Measurements from ENCODE around the gene CASP2. TPM values are rescaled to one million over a fixed set of nuclear protein-coding genes. Genes with fewer than 3 reads are reported as not detected.
"Not testable (repeated sequence)": the region's sequence is repeated elsewhere in the genome, so short reads cannot be mapped to it uniquely, and the experiment has no call there.

Gene CASP2
- total RNA-seq, 2 donors from 2014 or later: 110 to 119 TPM

DNA sequence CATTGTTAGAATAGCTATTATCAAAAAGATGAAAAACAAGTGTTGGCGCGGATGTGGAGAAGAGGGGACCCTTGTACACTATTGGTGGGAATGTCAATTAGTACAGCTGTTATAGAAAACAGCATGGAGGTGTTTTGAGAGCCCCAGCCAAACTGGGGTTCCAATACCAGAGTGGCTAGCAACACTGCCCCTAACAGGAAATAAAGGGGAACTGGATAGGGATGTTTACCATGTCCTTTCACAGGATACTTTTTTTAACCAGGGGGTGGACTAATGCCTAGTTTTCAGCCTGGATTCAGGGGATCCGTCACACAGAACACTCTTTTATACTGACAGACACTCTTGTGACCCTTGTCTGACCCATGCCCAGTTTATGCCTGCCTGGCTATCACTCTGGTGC lies 31.8 kb upstream of the CASP2 start:
- Mint-ChIP-seq H3K27me3 (no peaks in the 10 kb centered on the region), H3K9me3 (peaks cover 17% of the 10 kb centered on the region), H3K4me1 (peaks cover 47% of the 10 kb centered on the region), H3K36me3 (ENCODE audit: low read depth) (no peaks in the 10 kb centered on the region), H3K4me3 (peak overlapping the region; percentile 10), H3K27ac (peak overlapping the region; percentile 51)
- peak; percentile 23 for ATAC-seq (replicated peaks)

DNA sequence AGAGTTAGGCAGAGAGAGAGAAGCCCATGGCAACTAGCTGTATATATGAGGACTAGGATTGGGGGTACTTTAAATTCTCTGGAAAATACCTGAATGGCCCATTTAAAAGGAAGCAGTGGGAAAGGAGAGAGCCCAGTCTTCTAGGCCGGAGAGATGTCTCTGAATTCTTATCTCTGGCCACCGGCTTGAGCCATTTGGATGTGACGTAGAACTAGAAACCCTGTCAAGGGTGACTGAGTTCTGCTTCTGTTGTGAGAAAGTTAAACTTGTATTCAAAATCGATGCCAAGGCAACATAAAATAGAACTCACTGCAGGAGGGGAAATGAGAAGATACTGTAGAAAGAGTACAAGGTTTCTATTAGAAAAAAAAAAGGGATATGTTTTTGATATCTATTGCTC lies 31.2 kb upstream of the CASP2 start:
- Mint-ChIP-seq H3K4me3 (peak overlapping the region; percentile 10), H3K9me3 (peaks cover 15% of the 10 kb centered on the region), H3K36me3 (ENCODE audit: low read depth) (no peaks in the 10 kb centered on the region), H3K27ac (peak overlapping the region; percentile 51), H3K4me1 (peaks cover 46% of the 10 kb centered on the region), H3K27me3 (no peaks in the 10 kb centered on the region)
- no peak for ATAC-seq (replicated peaks)

DNA sequence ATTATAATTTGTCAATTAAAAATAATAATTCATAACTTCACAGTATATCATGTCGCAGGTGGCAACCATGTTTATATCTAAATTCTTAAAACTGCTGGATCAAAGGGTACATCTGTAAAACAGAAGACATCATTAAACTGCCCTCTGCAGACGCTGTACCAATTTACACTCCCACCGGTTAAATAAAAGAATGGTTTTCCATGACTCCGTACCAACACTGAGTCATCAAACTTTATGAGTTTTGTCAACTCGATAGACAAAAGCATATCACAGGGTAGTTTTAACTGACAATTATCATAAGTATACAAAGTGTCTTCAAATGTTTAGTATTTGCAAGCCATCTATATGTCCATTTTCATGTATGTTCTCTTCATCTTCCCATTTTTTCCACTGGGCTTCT lies 30.6 kb upstream of the CASP2 start:
- Mint-ChIP-seq H3K27ac (no peak overlapping the region), H3K27me3 (no peaks in the 10 kb centered on the region), H3K4me1 (peaks cover 43% of the 10 kb centered on the region), H3K36me3 (ENCODE audit: low read depth) (no peaks in the 10 kb centered on the region), H3K9me3 (peaks cover 11% of the 10 kb centered on the region), H3K4me3 (peak overlapping the region; percentile 83)
- no peak for ATAC-seq (replicated peaks)

DNA sequence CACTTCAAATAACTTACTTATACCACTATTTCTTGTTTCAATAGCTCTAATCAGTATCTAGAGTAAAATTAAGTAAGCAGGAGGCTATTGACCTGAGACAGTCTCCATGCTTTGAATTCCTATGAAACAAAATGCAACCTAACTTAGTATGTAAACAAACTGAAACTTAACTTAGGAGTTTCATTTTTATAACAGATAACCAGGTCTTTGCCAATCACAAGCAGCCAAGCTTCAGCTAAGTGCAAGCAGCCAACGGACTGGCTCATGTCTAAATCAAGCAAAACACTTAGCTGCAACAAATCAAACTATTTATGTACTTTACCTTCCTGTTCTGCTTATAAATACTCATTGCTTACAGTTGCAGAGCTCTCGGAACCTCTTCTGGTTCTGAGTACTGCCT lies 29.3 kb upstream of the CASP2 start:
- H3K36me3 Mint-ChIP-seq (ENCODE audit: low read depth): peaks cover 6% of the 10 kb centered on the region
- H3K27ac Mint-ChIP-seq: peak overlapping the region; percentile 91
- H3K4me3 Mint-ChIP-seq: peak overlapping the region; percentile 83
- no peaks in the 10 kb centered on the region for H3K27me3 Mint-ChIP-seq
- peaks cover 40% of the 10 kb centered on the region for H3K4me1 Mint-ChIP-seq
- H3K9me3 Mint-ChIP-seq: peaks cover 5% of the 10 kb centered on the region
- peak; percentile 20 for ATAC-seq (replicated peaks)

DNA sequence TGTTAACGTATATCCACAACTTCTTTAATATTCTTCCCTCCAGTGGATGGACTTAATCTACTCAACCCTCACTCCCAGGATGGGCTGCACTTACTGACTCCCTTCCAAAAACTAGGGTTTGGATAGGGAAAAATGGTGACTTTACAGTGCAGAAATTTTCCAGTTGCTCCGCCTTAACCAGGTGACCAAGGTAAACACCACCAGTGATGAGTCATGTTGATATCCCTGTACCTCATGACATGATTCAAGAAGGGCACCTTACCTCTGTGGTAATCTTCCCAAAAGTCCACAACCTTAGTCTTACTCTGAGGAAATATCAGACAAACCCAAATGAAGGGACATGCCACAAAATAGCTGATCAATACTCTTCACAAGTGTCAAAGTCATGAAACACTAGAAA lies 28.4 kb upstream of the CASP2 start:
- ATAC-seq (replicated peaks): no peak
- peak overlapping the region; percentile 83 for H3K4me3 Mint-ChIP-seq
- peaks cover 16% of the 10 kb centered on the region for H3K36me3 Mint-ChIP-seq (ENCODE audit: low read depth)
- H3K9me3 Mint-ChIP-seq: no peaks in the 10 kb centered on the region
- no peaks in the 10 kb centered on the region for H3K27me3 Mint-ChIP-seq
- peaks cover 40% of the 10 kb centered on the region for H3K4me1 Mint-ChIP-seq
- peak overlapping the region; percentile 91 for H3K27ac Mint-ChIP-seq

DNA sequence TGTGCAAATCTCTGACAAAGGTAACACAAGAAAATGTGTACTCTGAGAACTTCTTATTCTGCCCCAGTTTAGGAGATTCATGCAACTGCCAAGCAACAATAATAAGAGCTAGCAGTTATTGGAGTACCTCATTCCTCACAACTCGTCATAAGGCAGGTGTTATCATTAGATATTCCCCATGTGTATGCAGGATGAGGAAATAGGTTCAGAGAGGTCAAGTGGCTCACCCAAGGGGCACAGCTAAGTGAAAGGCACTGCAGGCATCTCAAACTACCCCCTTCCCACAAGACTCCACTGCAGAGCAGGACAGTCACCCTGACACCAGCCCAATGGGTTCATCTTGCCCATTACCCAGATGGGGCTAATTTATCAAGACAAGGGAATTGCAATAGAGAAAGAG lies 26.2 kb upstream of the CASP2 start:
- Mint-ChIP-seq H3K27me3 (no peaks in the 10 kb centered on the region), H3K36me3 (ENCODE audit: low read depth) (peaks cover 37% of the 10 kb centered on the region), H3K4me1 (peaks cover 33% of the 10 kb centered on the region), H3K27ac (peak overlapping the region; percentile 97), H3K9me3 (no peaks in the 10 kb centered on the region), H3K4me3 (peak overlapping the region; percentile 98)
- ATAC-seq (replicated peaks): no peak

DNA sequence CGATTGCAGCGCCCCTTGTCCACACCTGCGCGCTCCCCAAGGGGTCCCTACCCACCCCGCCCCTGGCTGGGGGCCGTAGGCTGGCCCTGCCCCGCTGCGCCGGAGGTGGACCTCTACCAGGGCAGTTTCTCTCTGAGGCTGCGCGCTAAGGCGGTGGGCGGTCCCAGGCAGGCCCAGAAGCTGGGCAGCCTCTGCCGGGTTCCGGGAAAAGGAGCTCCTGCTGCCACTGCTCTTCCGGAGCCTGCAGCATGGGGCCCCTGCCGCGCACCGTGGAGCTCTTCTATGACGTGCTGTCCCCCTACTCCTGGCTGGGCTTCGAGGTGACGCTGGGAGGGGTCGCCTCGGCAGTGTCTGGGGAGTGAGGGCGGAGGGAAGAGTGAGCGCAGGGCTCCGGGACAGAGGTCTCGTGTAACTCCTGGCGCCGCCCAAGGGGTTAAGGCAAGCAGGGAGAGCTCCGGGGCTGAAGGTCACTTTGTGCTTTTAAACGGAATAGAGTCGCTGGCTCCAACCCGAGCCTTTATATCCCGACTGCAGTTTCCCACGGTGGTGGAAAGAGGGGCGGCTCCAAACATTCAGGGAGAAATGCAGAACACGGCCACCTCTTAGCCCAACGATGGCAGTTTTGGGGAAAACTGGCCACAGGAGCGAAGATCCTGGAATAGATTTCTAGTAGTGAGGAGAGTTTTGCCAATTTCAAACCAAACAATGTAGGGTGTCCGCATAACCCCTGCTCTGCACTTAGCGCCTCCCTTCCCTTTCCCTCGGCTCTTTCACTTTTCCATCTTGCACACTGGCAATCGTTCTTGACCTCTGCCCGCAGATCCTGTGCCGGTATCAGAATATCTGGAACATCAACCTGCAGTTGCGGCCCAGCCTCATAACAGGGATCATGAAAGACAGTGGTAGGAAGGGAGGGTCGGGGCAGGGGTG lies 24.6 kb upstream of the CASP2 start, which contains the start of gene GSTK1:
Gene GSTK1 (plus strand): TSS at position 176 of the 930 bp plus-strand sequence. CDS start 73 bp downstream, at position 249.
- peak; percentile 97 for ATAC-seq (replicated peaks)
- no peaks in the 10 kb centered on the region for H3K9me3 Mint-ChIP-seq
- H3K4me1 Mint-ChIP-seq: peaks cover 30% of the 10 kb centered on the region
- H3K27ac Mint-ChIP-seq: peak within 1 kb of the TSS; percentile 97
- peak within 1 kb of the TSS; percentile 98 for H3K4me3 Mint-ChIP-seq
- H3K27me3 Mint-ChIP-seq: no peaks in the 10 kb centered on the region
- H3K36me3 Mint-ChIP-seq (ENCODE audit: low read depth): peaks cover 53% of the 10 kb centered on the region

DNA sequence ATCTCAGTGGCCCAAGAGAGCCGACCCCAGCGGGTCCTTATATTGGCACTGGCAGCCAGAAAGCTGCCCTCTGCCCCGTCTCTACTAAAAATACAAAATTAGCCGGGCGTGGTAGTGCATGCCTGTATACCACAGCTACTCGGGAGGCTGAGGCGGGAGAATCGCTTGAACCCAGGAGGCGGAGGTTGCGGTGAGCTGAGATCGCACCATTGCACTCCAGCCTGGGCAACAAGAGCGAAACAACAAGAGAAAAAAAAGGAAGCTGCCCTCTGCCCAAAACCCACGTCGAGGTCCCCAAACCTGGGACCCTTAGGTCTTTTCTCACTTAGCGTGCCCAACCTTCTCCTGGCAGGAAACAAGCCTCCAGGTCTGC lies 24.0 kb upstream of the CASP2 start:
- H3K36me3 Mint-ChIP-seq (ENCODE audit: low read depth): peaks cover 60% of the 10 kb centered on the region
- H3K4me1 Mint-ChIP-seq: peaks cover 27% of the 10 kb centered on the region
- H3K27me3 Mint-ChIP-seq; ATAC-seq (replicated peaks); H3K9me3 Mint-ChIP-seq: not testable (repeated sequence)
- H3K27ac Mint-ChIP-seq: peak overlapping the region; percentile 97
- H3K4me3 Mint-ChIP-seq: peak overlapping the region; percentile 98

DNA sequence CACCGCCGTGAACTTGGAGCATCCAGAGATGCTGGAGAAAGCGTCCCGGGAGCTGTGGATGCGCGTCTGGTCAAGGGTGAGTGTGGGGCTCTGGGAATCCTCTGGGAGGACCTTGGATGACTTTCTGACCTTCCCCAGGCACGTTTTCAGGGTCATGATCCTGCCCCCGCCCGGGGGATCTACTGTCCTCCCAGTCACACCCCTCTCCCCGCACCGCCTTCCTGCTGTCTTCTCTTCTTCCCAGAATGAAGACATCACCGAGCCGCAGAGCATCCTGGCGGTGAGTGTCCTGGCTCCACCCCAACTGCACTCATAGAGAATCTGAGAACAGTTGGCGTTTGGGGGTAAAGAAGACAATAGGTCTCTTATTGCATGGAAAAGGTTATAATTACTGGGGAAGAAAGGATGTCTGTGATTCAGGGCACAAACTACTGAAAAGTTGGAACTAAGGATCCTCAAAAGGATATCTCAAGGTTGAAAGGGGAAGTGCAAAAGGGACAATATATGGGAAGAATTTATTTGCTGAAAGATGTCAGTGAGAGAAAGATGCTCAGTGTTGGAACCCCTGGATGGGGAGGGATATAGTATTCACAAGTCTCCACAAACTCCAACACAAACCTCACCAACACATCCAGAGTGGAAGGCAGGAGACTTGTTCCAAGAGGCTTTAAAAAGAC lies 23.0 kb upstream of the CASP2 start:
- Mint-ChIP-seq H3K4me1 (peaks cover 23% of the 10 kb centered on the region), H3K36me3 (ENCODE audit: low read depth) (peaks cover 70% of the 10 kb centered on the region), H3K27ac (peak overlapping the region; percentile 97), H3K4me3 (peak overlapping the region; percentile 98), H3K9me3 (no peaks in the 10 kb centered on the region), H3K27me3 (no peaks in the 10 kb centered on the region)
- peak; percentile 25 for ATAC-seq (replicated peaks)

DNA sequence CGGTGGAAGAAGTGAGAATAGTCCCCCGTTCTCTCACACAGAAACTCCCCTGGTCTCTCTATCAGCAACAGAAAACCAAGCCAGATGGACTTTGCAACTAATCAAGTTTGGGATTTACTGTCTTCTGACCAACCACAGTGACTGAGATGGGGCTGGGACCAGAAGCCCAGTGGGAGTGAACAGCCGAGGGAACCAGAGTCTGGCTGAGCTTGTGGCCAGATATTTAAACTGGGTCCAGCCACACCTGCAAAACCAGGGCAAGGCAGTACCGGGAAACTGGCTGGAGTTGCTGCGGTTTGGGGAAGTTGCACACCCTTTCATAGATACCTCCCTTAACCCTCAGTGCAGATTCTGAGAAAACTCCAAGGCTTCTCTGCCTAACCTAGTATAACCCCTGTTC lies 18.9 kb upstream of the CASP2 start:
- Mint-ChIP-seq H3K9me3 (no peaks in the 10 kb centered on the region), H3K27ac (peak overlapping the region; percentile 28), H3K4me1 (peaks cover 27% of the 10 kb centered on the region), H3K4me3 (no peak overlapping the region), H3K27me3 (no peaks in the 10 kb centered on the region), H3K36me3 (ENCODE audit: low read depth) (peaks cover 71% of the 10 kb centered on the region)
- ATAC-seq (replicated peaks): no peak

DNA sequence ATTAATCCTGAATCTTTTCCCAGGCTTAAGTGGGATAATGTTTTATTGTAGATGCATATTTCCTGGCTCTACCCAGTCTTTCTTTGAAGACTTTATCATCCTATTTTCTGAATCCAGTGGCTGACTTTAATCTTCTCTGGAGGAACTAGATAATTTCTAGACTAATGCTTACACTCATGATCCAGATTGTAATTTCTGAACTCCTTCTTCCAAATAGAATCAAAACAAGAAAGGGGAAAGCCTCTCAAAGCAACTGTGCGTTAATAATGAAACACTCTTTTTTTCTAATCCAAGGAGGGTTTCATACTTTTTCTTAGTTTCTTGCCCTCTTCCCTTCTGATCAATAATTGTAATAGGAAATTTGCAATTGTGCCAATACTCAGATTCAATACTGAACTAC lies 16.9 kb upstream of the CASP2 start:
- H3K27ac Mint-ChIP-seq: peak overlapping the region; percentile 11
- H3K36me3 Mint-ChIP-seq (ENCODE audit: low read depth): peaks cover 51% of the 10 kb centered on the region
- H3K27me3 Mint-ChIP-seq: no peaks in the 10 kb centered on the region
- ATAC-seq (replicated peaks): peak; percentile 69
- H3K4me1 Mint-ChIP-seq: peaks cover 15% of the 10 kb centered on the region
- H3K4me3 Mint-ChIP-seq: peak overlapping the region; percentile 8
- H3K9me3 Mint-ChIP-seq: no peaks in the 10 kb centered on the region

DNA sequence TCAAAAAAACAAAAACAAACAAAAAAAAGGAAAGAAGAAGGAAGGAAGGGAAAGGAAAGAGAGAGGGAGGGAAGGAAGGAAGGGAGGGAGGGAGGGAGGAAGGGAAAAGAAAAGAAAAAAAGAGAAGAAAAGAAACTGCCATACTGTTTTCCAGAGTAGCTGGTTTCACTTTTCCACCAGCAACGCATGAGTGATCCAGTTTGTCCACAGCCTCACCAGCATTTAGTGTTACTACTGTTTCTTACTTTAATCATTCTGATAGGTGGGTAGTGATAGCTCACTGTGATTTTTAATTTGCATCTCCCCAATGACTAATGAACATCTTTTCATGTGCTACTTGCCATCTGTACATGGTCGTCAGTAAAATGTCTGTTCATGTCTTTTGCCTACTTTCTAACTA lies 15.3 kb upstream of the CASP2 start:
- H3K36me3 Mint-ChIP-seq (ENCODE audit: low read depth): peaks cover 35% of the 10 kb centered on the region
- H3K9me3 Mint-ChIP-seq: no peaks in the 10 kb centered on the region
- ATAC-seq (replicated peaks): peak; percentile 23
- H3K27me3 Mint-ChIP-seq: no peaks in the 10 kb centered on the region
- peaks cover 15% of the 10 kb centered on the region for H3K4me1 Mint-ChIP-seq
- H3K27ac Mint-ChIP-seq: no peak overlapping the region
- H3K4me3 Mint-ChIP-seq: no peak overlapping the region

DNA sequence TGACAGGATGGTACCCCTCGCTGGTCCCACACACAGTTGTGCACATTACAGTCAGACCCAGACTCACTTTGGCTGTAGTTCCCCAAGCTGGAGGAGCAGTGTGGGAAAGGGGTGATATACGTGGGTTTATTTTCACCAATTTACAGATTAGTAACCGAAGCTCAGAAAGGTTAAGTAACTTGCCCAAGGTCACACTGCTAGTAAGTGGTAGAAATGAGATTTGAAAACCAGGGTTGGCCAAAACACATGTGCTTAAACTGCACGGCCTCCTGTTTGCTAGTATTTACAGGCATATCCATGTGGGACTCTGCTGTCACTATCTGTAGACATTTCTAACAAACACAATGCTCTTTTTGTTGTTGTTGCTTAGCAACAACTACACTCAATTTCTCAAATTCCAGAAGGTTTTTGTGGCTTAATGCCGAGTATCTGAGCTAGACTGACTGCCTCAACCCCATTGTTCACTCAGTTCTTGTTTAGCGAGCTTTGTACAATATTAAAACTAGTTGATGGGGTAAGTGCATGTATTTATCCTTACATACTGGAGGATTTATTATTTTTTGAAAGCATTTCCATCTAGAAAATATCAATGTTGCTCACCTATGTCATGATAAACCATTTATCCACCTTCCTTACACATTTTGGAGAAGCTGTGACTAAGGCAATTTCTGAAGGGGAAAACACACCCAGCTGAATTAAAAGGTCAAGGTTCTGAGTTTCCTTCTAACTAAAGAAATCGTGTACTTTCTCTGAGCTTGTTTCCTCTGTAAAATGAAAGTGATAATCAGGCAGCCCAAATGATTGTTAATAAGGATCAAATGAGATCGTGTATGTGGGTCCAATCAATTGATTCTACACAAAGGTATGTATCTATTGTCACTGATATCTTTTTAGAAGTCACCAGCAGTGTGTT lies 8.7 kb upstream of the CASP2 start:
- Mint-ChIP-seq H3K9me3 (no peaks in the 10 kb centered on the region), H3K27me3 (no peaks in the 10 kb centered on the region), H3K4me1 (peaks cover 31% of the 10 kb centered on the region), H3K27ac (peak overlapping the region; percentile 95), H3K36me3 (ENCODE audit: low read depth) (no peaks in the 10 kb centered on the region), H3K4me3 (peak overlapping the region; percentile 86)
- ATAC-seq (replicated peaks): peak; percentile 76

DNA sequence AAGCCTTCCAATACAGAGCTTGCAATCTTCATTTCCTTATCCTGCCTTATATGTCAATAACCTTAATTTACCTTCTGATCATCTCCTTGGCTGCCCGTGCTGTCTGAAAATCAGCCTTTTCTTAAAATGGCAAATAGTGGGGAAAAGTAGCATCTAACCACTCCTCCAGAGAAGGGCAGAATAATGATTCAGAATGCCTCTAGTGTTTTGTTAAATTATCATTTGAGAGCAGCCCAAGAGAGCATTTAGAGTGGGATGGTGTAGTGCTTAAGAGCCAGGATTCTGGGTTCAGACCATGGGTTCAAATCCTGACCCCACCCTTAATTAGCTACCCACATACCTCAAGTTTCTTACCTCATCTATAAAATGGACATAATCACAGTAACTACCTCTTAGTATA lies 8.0 kb upstream of the CASP2 start:
- no peaks in the 10 kb centered on the region for H3K27me3 Mint-ChIP-seq
- H3K9me3 Mint-ChIP-seq: no peaks in the 10 kb centered on the region
- ATAC-seq (replicated peaks): peak; percentile 50
- H3K4me3 Mint-ChIP-seq: peak overlapping the region; percentile 86
- H3K36me3 Mint-ChIP-seq (ENCODE audit: low read depth): no peaks in the 10 kb centered on the region
- H3K27ac Mint-ChIP-seq: peak overlapping the region; percentile 95
- H3K4me1 Mint-ChIP-seq: peaks cover 31% of the 10 kb centered on the region
